HG03342 (cell line): ENCODE results near the gene PDK4.
"Not testable (repeated sequence)": the region's sequence is repeated elsewhere in the genome, so short reads cannot be mapped to it uniquely, and the experiment has no call there.

Experiments
- ATAC-seq: cut with Tn5 transposase; IDR thresholded peaks from one replicate; pipeline ENCODE4 v1.9.1; 2021; ENCODE audit warnings: mild to moderate bottlenecking, moderate library complexity; ENCODE audit not compliant: unreplicated experiment

Gene PDK4

GRCh38 chr7:95578299-95578855 is 17.9 kb downstream of the PDK4 start:
- ATAC-seq, result no peak

GRCh38 chr7:95577137-95577536 is 19.2 kb downstream of the PDK4 start:
- no peak for ATAC-seq

GRCh38 chr7:95569720-95570119 is 26.6 kb downstream of the PDK4 start:
- no peak for ATAC-seq

GRCh38 chr7:95560674-95561073 is 35.6 kb downstream of the PDK4 start:
- ATAC-seq, result no peak

- ATAC-seq, result no peak
Observed at GRCh38 chr7:95558864-95559263, 37.5 kb downstream of the PDK4 start.

- ATAC-seq, result no peak
Observed at GRCh38 chr7:95556777-95557176, 39.5 kb downstream of the PDK4 start.

GRCh38 chr7:95553939-95554338 is 42.4 kb downstream of the PDK4 start:
- no peak for ATAC-seq

GRCh38 chr7:95552010-95552926 is 44.0 kb downstream of the PDK4 start:
- ATAC-seq, result not testable (repeated sequence)

- ATAC-seq, result no peak
Observed at GRCh38 chr7:95550546-95550945, 45.8 kb downstream of the PDK4 start.

GRCh38 chr7:95549818-95550529 is 46.3 kb downstream of the PDK4 start:
- no peak for ATAC-seq

- ATAC-seq, result no peak
Observed at GRCh38 chr7:95547361-95548348, 48.7 kb downstream of the PDK4 start.

GRCh38 chr7:95546647-95547046 is 49.7 kb downstream of the PDK4 start:
- ATAC-seq, result no peak

- ATAC-seq, result no peak
Observed at GRCh38 chr7:95545673-95546072, 50.6 kb downstream of the PDK4 start.

- ATAC-seq, result no peak
Observed at GRCh38 chr7:95545007-95545615, 51.2 kb downstream of the PDK4 start.

- ATAC-seq, result no peak
Observed at GRCh38 chr7:95544171-95544570, 52.1 kb downstream of the PDK4 start.

GRCh38 chr7:95543312-95543711 is 53.0 kb downstream of the PDK4 start:
- no peak for ATAC-seq

GRCh38 chr7:95540366-95540765 is 56.0 kb downstream of the PDK4 start:
- ATAC-seq, result no peak

GRCh38 chr7:95539426-95539825 is 56.9 kb downstream of the PDK4 start:
- ATAC-seq, result no peak

GRCh38 chr7:95537468-95537867 is 58.8 kb downstream of the PDK4 start:
- ATAC-seq, result no peak

- no peak for ATAC-seq
Observed at GRCh38 chr7:95536656-95537311, 59.5 kb downstream of the PDK4 start.
